B cell (primary cell): ENCODE data around the gene CDCA5. TPM values are rescaled to one million over a fixed set of nuclear protein-coding genes. Genes with fewer than 3 reads are reported as not detected.

ENCODE experiments used
- ATAC-seq: fragments of 200-7000 bp; cut with Tn5 transposase; one replicate; pipeline ENCODE4 v1.10.0; 2021; ENCODE audit warnings: low read depth, mild to moderate bottlenecking, moderate number of reproducible peaks, moderate library complexity
- CTCF ChIA-PET: fragments of 350-600 bp; sonication (Branson Sonifier 250); formaldehyde crosslinking; loops from one replicate; lab custom pipeline; 2021; ENCODE audit warnings: antibody characterized with exemption, inconsistent platforms; lab: Charles Lee
- POLR2A ChIA-PET: fragments of 350-600 bp; sonication (Branson Sonifier 250); formaldehyde crosslinking; loops from one replicate; lab custom pipeline; 2021; ENCODE audit warnings: antibody characterized with exemption; lab: Charles Lee
- DNase-seq: peaks from one replicate; pipeline ENCODE4 v3.0.0; 2013
- H2AFZ ChIP-seq: 2 replicates; pipeline ENCODE4 v1.6.1; 2012; ENCODE audit warnings: mild to moderate bottlenecking, low read depth, low read length; ENCODE audit not compliant: insufficient read depth, poor library complexity, severe bottlenecking
- H3K27ac ChIP-seq, 2 donors: 1 replicate in 1 of 2; 2 replicates in 1 of 2; pipeline ENCODE4 v1.5.1; 2012 to 2013; ENCODE audit warnings: low read length in 2 of 2, mild to moderate bottlenecking in 2 of 2, moderate library complexity in 1 of 2
- H3K27me3 ChIP-seq, 4 experiments: fragments of 200-600 bp in 1 of 4; sonication (generic) in 1 of 4; replicated peaks in 1 of 4; 1 replicate in 2 of 4; 2 replicates in 2 of 4; pipeline versions ENCODE4 v1.6.1 to v1.7.0; 2013 to 2016; ENCODE audit warnings: low read length in 3 of 4, mild to moderate bottlenecking in 2 of 4, mixed read lengths in 1 of 4, moderate library complexity in 1 of 4; ENCODE audit not compliant: insufficient read depth in 4 of 4, control insufficient read depth in 3 of 4; ENCODE audit errors: control extremely low read depth in 1 of 4
- H3K36me3 ChIP-seq, 2 experiments: replicated peaks in 1 of 2; 1 replicate in 1 of 2; 2 replicates in 1 of 2; pipeline versions ENCODE4 v1.6.1 to v1.7.1; 2013; ENCODE audit warnings: low read length in 1 of 2; ENCODE audit not compliant: insufficient read depth in 2 of 2, control insufficient read depth in 1 of 2; ENCODE audit errors: control extremely low read depth in 1 of 2, extremely low read depth in 1 of 2
- H3K4me1 ChIP-seq, 2 donors: fragments of 200-600 bp in 1 of 2; sonication (generic) in 1 of 2; 1 replicate in 1 of 2; 2 replicates in 1 of 2; pipeline versions ENCODE4 v1.5.1 to v1.6.1; 2013 to 2017; ENCODE audit warnings: low read length in 2 of 2; ENCODE audit not compliant: control insufficient read depth in 2 of 2, insufficient read depth in 2 of 2
- H3K4me2 ChIP-seq: replicated peaks from 2 replicates; pipeline ENCODE3; 2012; ENCODE audit warnings: mild to moderate bottlenecking, low read depth, low read length; ENCODE audit not compliant: poor library complexity, severe bottlenecking
- H3K4me3 ChIP-seq, 5 experiments: fragments of 200-600 bp in 1 of 5; sonication (generic) in 1 of 5; 1 replicate in 3 of 5; 2 replicates in 2 of 5; pipeline versions ENCODE4 v1.5.1 to v1.7.0; 2011 to 2016; ENCODE audit warnings: low read length in 4 of 5, mild to moderate bottlenecking in 4 of 5, low read depth in 2 of 5, control low read depth in 1 of 5, moderate library complexity in 1 of 5; ENCODE audit not compliant: insufficient read depth in 1 of 5; ENCODE audit errors: control extremely low read depth in 1 of 5, extremely low read depth in 1 of 5
- H3K79me2 ChIP-seq: fragments of 200-600 bp; sonication (generic); one replicate; pipeline ENCODE4 v1.6.0; 2016; ENCODE audit warnings: low read length; ENCODE audit not compliant: control insufficient read depth, insufficient read depth
- H3K9ac ChIP-seq: fragments of 200-600 bp; sonication (generic); 2 replicates; pipeline ENCODE4 v1.6.1; 2017; ENCODE audit warnings: mild to moderate bottlenecking, low read length, moderate library complexity
- H3K9me3 ChIP-seq, 3 donors: one replicate each; pipeline versions ENCODE4 v1.6.1 to v1.7.1; 2013; ENCODE audit warnings: low read length in 2 of 3; ENCODE audit not compliant: control insufficient read depth in 2 of 3, insufficient read depth in 1 of 3; ENCODE audit errors: control extremely low read depth in 1 of 3
- H4K20me1 ChIP-seq: 2 replicates; pipeline ENCODE4 v1.6.0; 2012; ENCODE audit warnings: mild to moderate bottlenecking, low read length; ENCODE audit not compliant: insufficient read depth, control insufficient read depth, poor library complexity, severe bottlenecking
- H3K27ac Mint-ChIP-seq: one replicate; pipeline ENCODE4 v1.8.0; 2021; ENCODE audit warnings: mixed read lengths
- H3K27me3 Mint-ChIP-seq: one replicate; pipeline ENCODE4 v1.8.0; 2021; ENCODE audit warnings: mixed read lengths
- H3K4me1 Mint-ChIP-seq: one replicate; pipeline ENCODE4 v1.8.0; 2021; ENCODE audit warnings: mixed read lengths
- H3K4me3 Mint-ChIP-seq: one replicate; pipeline ENCODE4 v1.8.0; 2021; ENCODE audit warnings: mixed read lengths
- H3K9me3 Mint-ChIP-seq: one replicate; pipeline ENCODE4 v1.8.0; 2022; ENCODE audit warnings: mixed read lengths; ENCODE audit not compliant: insufficient read depth
- EZH2 ChIP-seq: IDR thresholded peaks from 2 replicates; pipeline ENCODE4 v1.6.1; 2012; ENCODE audit warnings: borderline replicate concordance, low read depth, mild to moderate bottlenecking, moderate library complexity, low read length; ENCODE audit not compliant: insufficient read depth, poor library complexity, severe bottlenecking
- WGBS: methylation state at CpG from one replicate; pipeline ENCODE4 v1.1.5; 2013; ENCODE audit warnings: missing lambda C conversion rate; ENCODE audit not compliant: insufficient coverage; 5-methylcytosine and 5-hydroxymethylcytosine counted together
- intact Hi-C: fragments of 100-400 bp; cut with micrococcal nuclease; formaldehyde crosslinking; loops from one replicate; pipeline ENCODE4 v1.10.0; 2022
- polyA plus RNA-seq: library from polyadenylated mRNA; depleted of rRNA; stranded (reverse); fragments of >200 nt; gene quantifications from 2 replicates; pipeline ENCODE4 v1.2.3, GENCODE V29; 2012
- total RNA-seq, 2 donors: library from RNA; stranded (reverse); fragments of 120-200 nt in 1 of 2; gene quantifications; 1 replicate in 1 of 2; 2 replicates in 1 of 2; pipeline versions ENCODE4 v1.2.3 to v1.2.4, GENCODE V29; 2013 to 2022
- TF ChIP-seq, protein P1 (sequence below): fragments of 200-600 bp; IDR thresholded peaks from one replicate; pipeline ENCODE4 v1.8.0; 2022; ENCODE audit warnings: antibody characterized with exemption, mild to moderate bottlenecking

Gene CDCA5
- total and polyA plus RNA-seq, 2 donors (not counting 1 experiment from before 2014, with no cell fraction given) = 1.1 to 1.4 TPM

DNA sequence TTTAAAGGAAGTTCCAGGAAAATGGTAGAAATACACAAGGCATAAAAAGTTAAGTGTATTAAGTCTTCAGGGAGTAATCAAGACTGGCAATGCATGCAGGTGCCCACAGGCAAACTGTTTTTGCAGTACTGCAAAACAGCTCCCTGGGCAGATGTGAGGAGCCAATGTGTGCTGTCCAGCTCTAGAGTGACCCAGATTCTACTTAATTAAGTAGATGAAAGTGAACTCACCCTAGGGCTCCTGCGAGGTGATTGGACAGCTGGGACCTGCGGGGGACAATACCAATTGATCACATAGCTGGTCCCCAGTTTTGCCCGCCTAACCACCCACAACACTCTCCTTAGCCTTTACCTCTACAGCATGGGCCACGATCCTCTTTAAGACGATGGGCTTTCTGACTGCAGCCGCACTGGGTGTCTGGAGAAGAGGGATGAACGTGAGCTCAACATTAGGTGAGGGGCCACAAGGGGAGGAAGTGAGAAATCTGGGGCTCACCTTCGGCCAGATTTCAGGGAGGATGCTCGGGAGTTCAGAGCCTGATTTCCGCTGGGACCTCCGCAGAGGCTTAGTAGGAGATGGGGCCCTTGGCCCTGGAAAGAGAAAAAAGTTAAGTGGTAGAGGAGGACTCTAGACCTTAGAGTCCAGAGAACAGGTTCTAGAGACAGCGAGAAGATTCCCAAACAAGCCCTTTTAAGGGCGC lies 556 bp downstream of the CDCA5 start:
- H3K4me1 Mint-ChIP-seq = peaks cover 30% of the 10 kb centered on the region
- H3K79me2 ChIP-seq = peaks cover 31% of the 10 kb centered on the region
- H3K27me3 ChIP-seq = no peaks in the 10 kb centered on the region
- H4K20me1 ChIP-seq = peaks cover 8% of the 10 kb centered on the region
- TF ChIP-seq EZH2 = no peak
- TF ChIP-seq, protein P1, sequence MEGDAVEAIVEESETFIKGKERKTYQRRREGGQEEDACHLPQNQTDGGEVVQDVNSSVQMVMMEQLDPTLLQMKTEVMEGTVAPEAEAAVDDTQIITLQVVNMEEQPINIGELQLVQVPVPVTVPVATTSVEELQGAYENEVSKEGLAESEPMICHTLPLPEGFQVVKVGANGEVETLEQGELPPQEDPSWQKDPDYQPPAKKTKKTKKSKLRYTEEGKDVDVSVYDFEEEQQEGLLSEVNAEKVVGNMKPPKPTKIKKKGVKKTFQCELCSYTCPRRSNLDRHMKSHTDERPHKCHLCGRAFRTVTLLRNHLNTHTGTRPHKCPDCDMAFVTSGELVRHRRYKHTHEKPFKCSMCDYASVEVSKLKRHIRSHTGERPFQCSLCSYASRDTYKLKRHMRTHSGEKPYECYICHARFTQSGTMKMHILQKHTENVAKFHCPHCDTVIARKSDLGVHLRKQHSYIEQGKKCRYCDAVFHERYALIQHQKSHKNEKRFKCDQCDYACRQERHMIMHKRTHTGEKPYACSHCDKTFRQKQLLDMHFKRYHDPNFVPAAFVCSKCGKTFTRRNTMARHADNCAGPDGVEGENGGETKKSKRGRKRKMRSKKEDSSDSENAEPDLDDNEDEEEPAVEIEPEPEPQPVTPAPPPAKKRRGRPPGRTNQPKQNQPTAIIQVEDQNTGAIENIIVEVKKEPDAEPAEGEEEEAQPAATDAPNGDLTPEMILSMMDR = no peak
- H3K4me1 ChIP-seq = peaks cover 12 to 26% of the 10 kb centered on the region in 2 donors
- no peaks in the 10 kb centered on the region for H3K9me3 Mint-ChIP-seq
- peak overlapping the region; percentile 88 for H3K4me2 ChIP-seq
- H3K9me3 ChIP-seq = no peaks in the 10 kb centered on the region
- H3K4me3 Mint-ChIP-seq = peak overlapping the region; percentile 98
- H3K27me3 Mint-ChIP-seq = no peaks in the 10 kb centered on the region
- H3K36me3 ChIP-seq = peaks cover 0 to 33% of the 10 kb centered on the region in 2 experiments
- POLR2A ChIA-PET = no interaction called here
- H2AFZ ChIP-seq = peak overlapping the region; percentile 98
- H3K27ac Mint-ChIP-seq = peak overlapping the region; percentile 100
- peak overlapping the region; percentile 86 for H3K9ac ChIP-seq
- intact Hi-C loops = no loop called here
- CTCF ChIA-PET = interaction anchor here (1.7 to 2.0 kb wide), 2 partner anchors 27 to 42 kb away, joined by 6 to 8 read pairs; partner anchors contain the start of gene SAC3D1
- H3K27ac ChIP-seq = peak overlapping the region; percentile 91 to 94
- peak overlapping the region; percentile 53 to 77 (median 75) for H3K4me3 ChIP-seq
- no peak for DNase-seq
- no peak for ATAC-seq
- WGBS = 9% methylated on average over 8 of the region's 13 CpGs

DNA sequence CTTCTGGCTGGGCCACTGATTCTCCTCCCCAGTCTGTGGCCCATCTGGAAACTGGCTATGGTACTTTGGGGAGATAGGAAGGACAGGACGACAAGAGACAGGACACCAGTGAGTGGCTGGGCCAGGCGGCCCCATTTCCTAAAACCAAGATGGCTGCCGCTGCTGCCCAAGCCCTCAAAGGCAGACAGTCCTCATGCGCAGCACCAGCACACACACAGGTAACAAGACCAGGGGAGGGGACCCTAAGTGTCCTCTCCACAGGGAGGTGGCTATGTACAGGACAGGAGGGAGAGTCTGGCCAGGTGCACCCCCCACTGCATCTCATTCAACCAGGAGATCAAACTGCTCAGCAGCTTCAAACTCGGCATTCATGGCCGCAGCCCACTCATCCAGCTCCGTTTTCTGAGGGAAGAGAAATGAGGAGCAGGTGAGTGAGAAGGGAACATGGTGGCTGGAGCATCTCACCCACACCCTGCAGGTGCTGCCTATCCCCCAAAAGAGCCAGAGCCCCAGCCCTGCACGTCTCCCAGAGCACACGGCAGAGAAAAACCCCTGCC lies 5.0 kb downstream of the CDCA5 start:
- intact Hi-C loops = loop anchor here (1.0 kb wide), 1 partner anchor 65 kb away; the partner anchor contains the start of gene ARL2
- H4K20me1 ChIP-seq = no peaks in the 10 kb centered on the region
- H3K4me3 ChIP-seq = no peak overlapping the region
- no peak for TF ChIP-seq EZH2
- TF ChIP-seq, protein P1 = no peak
- POLR2A ChIA-PET = no interaction called here
- H3K36me3 ChIP-seq = no peaks in the 10 kb centered on the region
- H3K27ac Mint-ChIP-seq = peak overlapping the region; percentile 56
- DNase-seq (no peak), ATAC-seq (no peak)
- peaks cover 14% of the 10 kb centered on the region for H3K4me1 Mint-ChIP-seq
- H3K9me3 ChIP-seq = no peaks in the 10 kb centered on the region
- no peak overlapping the region for H3K4me2 ChIP-seq
- no peaks in the 10 kb centered on the region for H3K9me3 Mint-ChIP-seq
- H3K4me1 ChIP-seq = peaks cover 4 to 18% of the 10 kb centered on the region in 2 donors
- no peaks in the 10 kb centered on the region for H3K27me3 ChIP-seq
- CTCF ChIA-PET = interaction anchor here (0.5 to 0.9 kb wide), 7 partner anchors 11 to 231 kb away, joined by 3 to 6 read pairs (median 3); partner anchors contain the start of gene ARL2
- peaks cover 12% of the 10 kb centered on the region for H3K79me2 ChIP-seq
- H3K27ac ChIP-seq = peak overlapping the region in 1 of 2 donors; percentile 0
- H2AFZ ChIP-seq = peak overlapping the region; percentile 63
- H3K9ac ChIP-seq = no peak overlapping the region
- WGBS = 75% methylated on average over 1 of the region's 9 CpGs
- no peaks in the 10 kb centered on the region for H3K27me3 Mint-ChIP-seq
- no peak overlapping the region for H3K4me3 Mint-ChIP-seq
